K562 (cell line): ENCODE results near the gene TMEM255A. TPM values are rescaled to one million over a fixed set of nuclear protein-coding genes. Genes with fewer than 3 reads are reported as not detected.

Experiments used
- ATF1 ChIP-seq, 2 experiments: fragments of 450-650 bp in 1 of 2; IDR thresholded peaks; 2 replicates each; pipeline ENCODE4 v1.6.1; 2016; ENCODE audit warnings: missing compliant biosample characterization in 1 of 2, missing genetic modification characterization in 1 of 2
- ATF2 ChIP-seq: sonication (generic); formaldehyde crosslinking; IDR thresholded peaks from 2 replicates; pipeline ENCODE4 v1.8.1; 2022; ENCODE audit warnings: missing genetic modification reagents
- CCAR2 ChIP-seq: fragments of 200-400 bp; formaldehyde crosslinking; IDR thresholded peaks from 2 replicates; pipeline ENCODE4 v1.6.1; 2017; ENCODE audit warnings: mild to moderate bottlenecking, low read depth, low read length
- DIDO1 ChIP-seq: fragments of 450-650 bp; IDR thresholded peaks from 2 replicates; pipeline ENCODE4 v1.6.1; 2016; ENCODE audit warnings: low read depth, missing biosample characterization, missing genetic modification characterization
- ETV1 ChIP-seq: fragments of 450-650 bp; conservative IDR thresholded peaks from 2 replicates; pipeline ENCODE4 v1.6.1; 2016; ENCODE audit warnings: missing genetic modification characterization, control low read depth, low read depth, missing compliant biosample characterization
- KDM5B ChIP-seq: fragments of 200-600 bp; sonication (generic); IDR thresholded peaks from 2 replicates; pipeline ENCODE4 v1.6.1; 2012; ENCODE audit warnings: low read depth, mild to moderate bottlenecking, moderate library complexity, low read length, control low read depth, inconsistent platforms; ENCODE audit not compliant: insufficient replicate concordance
- MTF1 ChIP-seq: fragments of 250-450 bp; sonication (Bioruptor Pico); IDR thresholded peaks from 2 replicates; pipeline ENCODE4 v1.9.0; 2021; ENCODE audit warnings: moderate library complexity, mild to moderate bottlenecking, inconsistent platforms, borderline replicate concordance
- NBN ChIP-seq: fragments of 450-650 bp; IDR thresholded peaks from 2 replicates; pipeline ENCODE4 v1.6.1; 2016; ENCODE audit warnings: low read depth, mild to moderate bottlenecking
- RCOR1 ChIP-seq, 2 experiments: IDR thresholded peaks; 2 replicates each; pipeline ENCODE4 v1.6.1; 2012; ENCODE audit warnings: low read depth in 2 of 2, low read length in 2 of 2, borderline replicate concordance in 1 of 2, improper control_type of control experiment in 1 of 2
- RREB1 ChIP-seq: fragments of 250-450 bp; sonication (Bioruptor Pico); IDR thresholded peaks from 2 replicates; pipeline ENCODE4 v1.4.0; 2020
- SMARCA4 ChIP-seq: fragments of 450-650 bp; IDR thresholded peaks from 2 replicates; pipeline ENCODE4 v1.6.1; 2016
- THRA ChIP-seq: fragments of 450-650 bp; IDR thresholded peaks from 2 replicates; pipeline ENCODE4 v1.6.1; 2017; ENCODE audit warnings: mild to moderate bottlenecking, moderate library complexity
- ZBTB8A ChIP-seq: fragments of 450-650 bp; IDR thresholded peaks from 2 replicates; pipeline ENCODE4 v1.6.1; 2018; ENCODE audit warnings: mild to moderate bottlenecking, moderate library complexity; ENCODE audit not compliant: partially characterized antibody
- ZFP1 ChIP-seq: fragments of 450-650 bp; formaldehyde crosslinking; IDR thresholded peaks from 2 replicates; pipeline ENCODE4 v1.4.0; 2020; ENCODE audit warnings: mild to moderate bottlenecking, mixed read lengths
- ZFPM2 ChIP-seq: fragments of 250-450 bp; sonication (Bioruptor Pico); IDR thresholded peaks from 2 replicates; pipeline ENCODE4 v1.5.1; 2022; ENCODE audit warnings: mild to moderate bottlenecking
- ZKSCAN8 ChIP-seq: fragments of 200-800 bp; sonication (Bioruptor generic); IDR thresholded peaks from 2 replicates; pipeline ENCODE4 v1.6.1; 2016; ENCODE audit warnings: missing genetic modification characterization, missing compliant biosample characterization
- ZNF444 ChIP-seq: fragments of 250-450 bp; sonication (Bioruptor Pico); IDR thresholded peaks from 2 replicates; pipeline ENCODE4 v1.4.0; 2020; ENCODE audit warnings: mild to moderate bottlenecking, moderate library complexity
- ZNF740 ChIP-seq, 3 experiments: fragments of 200-800 bp in 1 of 3; sonication (Bioruptor generic) in 1 of 3; sonication (generic) in 1 of 3; formaldehyde crosslinking in 1 of 3; IDR thresholded peaks; 2 replicates each; pipeline versions ENCODE4 v1.6.1 to v1.8.0; 2016 to 2022; ENCODE audit warnings: mild to moderate bottlenecking in 2 of 3, missing compliant biosample characterization in 2 of 3, missing genetic modification characterization in 2 of 3, missing genetic modification reagents in 1 of 3
- polyA plus RNA-seq, 8 experiments: library from polyadenylated mRNA; depleted of rRNA in 4 of 8; stranded (reverse) in 5 of 8; unstranded in 3 of 8; fragments of >200 nt; fragmentation: Nextera tagmentation in 2 of 8; fragmentation: Illumina TruSeq in 1 of 8; extraction: Ambion mirVana in 2 of 8; extraction: Trizol in 1 of 8; gene quantifications; 2 replicates each; pipeline versions ENCODE4 v1.2.1 to v1.2.3, GENCODE V29; 2011 to 2014; ENCODE audit warnings: inconsistent platforms in 1 of 8, missing spikeins in 1 of 8
- total RNA-seq, 7 experiments: library from RNA; depleted of rRNA in 6 of 7; stranded (reverse); fragments of >200 nt in 6 of 7; fragmentation: Illumina TruSeq in 2 of 7; extraction: Trizol in 2 of 7; gene quantifications; 2 replicates each; pipeline versions ENCODE4 v1.2.1 to v1.2.3, GENCODE V29; 2011 to 2021; ENCODE audit warnings: low replicate concordance in 1 of 7

The TMEM255A gene
- total and polyA plus RNA-seq, 9 of the 15 experiments (the other 6 are each of a cell fraction or from before 2014, with no cell fraction given) = 0.01 TPM; not detected in 8

GRCh38 chrX:120251471-120252011 lies 59.7 kb downstream of the TMEM255A start (continued):
- TF ChIP-seq THRA (no peak), ZNF444 (CRISPR knock-in tag) (no peak), ETV1 (tag) (no peak), RCOR1 (IDR thresholded peaks at IDR 0.05; ENCODE audit: borderline replicate concordance in 1 of 2, low read depth in 2 of 2, low read length in 2 of 2) (0 out of 4 replicates have a peak, but pooled peaks of 1 of the 2 experiments have one; percentile 27), MTF1 (CRISPR knock-in tag) (no peak), NBN (no peak), ZFP1 (CRISPR knock-in tag) (no peak), KDM5B (no peak), DIDO1 (tag) (no peak), ZFPM2 (CRISPR knock-in tag) (no peak), ZNF740 (CRISPR knock-in tag; IDR thresholded peaks at IDR 0.05) (no peak), ZNF740 (tag; IDR thresholded peaks at IDR 0.05) (0 out of 4 replicates have a peak, but pooled peaks of 1 of the 2 experiments have one; percentile 7), CCAR2 (no peak), ATF1 (CRISPR knock-in tag; IDR thresholded peaks at IDR 0.05) (no peak), ATF1 (tag; IDR thresholded peaks at IDR 0.05) (no peak; the same call in 1 of the 2 replicates), ZKSCAN8 (no peak), RREB1 (CRISPR knock-in tag) (no peak), ZBTB8A (no peak), ATF2 (CRISPR knock-in tag) (no peak), SMARCA4 (0 out of 2 replicates have a peak, but pooled peaks have one; percentile 16)
